SIG-M5 treated with dmso at 0.1 percent for 504 hours (cell line): ENCODE results near the gene ANGPTL2.

Experiments used
- DNase-seq: peaks from one replicate; lab custom pipeline; 2025; ENCODE audit not compliant: unreplicated experiment; lab: John Stamatoyannopoulos, UW

The ANGPTL2 gene

GRCh38 chr9:127079446-127080140 is 42.8 kb downstream of the ANGPTL2 start:
- no peak for DNase-seq

- DNase-seq: no peak
Measured at GRCh38 chr9:127078988-127079387, 43.4 kb downstream of the ANGPTL2 start.

- no peak for DNase-seq
Measured at GRCh38 chr9:127078336-127078735, 44.1 kb downstream of the ANGPTL2 start.

GRCh38 chr9:127077644-127077946 is 44.8 kb downstream of the ANGPTL2 start:
- DNase-seq: no peak

- DNase-seq: no peak
Measured at GRCh38 chr9:127076860-127077643, 45.4 kb downstream of the ANGPTL2 start.

- peak; percentile 24 for DNase-seq
Measured at GRCh38 chr9:127075624-127076372, 46.6 kb downstream of the ANGPTL2 start.

- no peak for DNase-seq
Measured at GRCh38 chr9:127074561-127075548, 47.6 kb downstream of the ANGPTL2 start.

- DNase-seq: peak; percentile 30
Measured at GRCh38 chr9:127067603-127068220, 54.7 kb downstream of the ANGPTL2 start.

GRCh38 chr9:127066851-127067136 is 55.6 kb downstream of the ANGPTL2 start:
- DNase-seq: peak; percentile 58

GRCh38 chr9:127066060-127066850 is 56.2 kb downstream of the ANGPTL2 start:
- no peak for DNase-seq

GRCh38 chr9:127065592-127065991 is 56.8 kb downstream of the ANGPTL2 start:
- no peak for DNase-seq

- DNase-seq: no peak
Measured at GRCh38 chr9:127064335-127064734, 58.1 kb downstream of the ANGPTL2 start.

GRCh38 chr9:127061411-127061810 is 61.0 kb downstream of the ANGPTL2 start:
- no peak for DNase-seq

- no peak for DNase-seq
Measured at GRCh38 chr9:127059765-127060361, 62.6 kb downstream of the ANGPTL2 start.

- no peak for DNase-seq
Measured at GRCh38 chr9:127059030-127059429, 63.4 kb downstream of the ANGPTL2 start.

GRCh38 chr9:127058645-127059021 is 63.8 kb downstream of the ANGPTL2 start:
- no peak for DNase-seq

GRCh38 chr9:127058011-127058644 is 64.3 kb downstream of the ANGPTL2 start:
- DNase-seq: no peak

- DNase-seq: no peak
Measured at GRCh38 chr9:127056446-127056845, 66.0 kb downstream of the ANGPTL2 start.
